Fibroblast of skin of left quadriceps (primary cell): ENCODE results near the gene GDPD5.

Experiments used
- DNase-seq, 2 experiments: peaks; one replicate each; pipeline ENCODE4 v3.0.0-alpha.2; 2013; ENCODE audit warnings: low read depth in 2 of 2

GDPD5 gene

GRCh38 chr11:75510004-75510722 lies 15.6 kb downstream of the GDPD5 start:
- DNase-seq, result no peak

- no peak for DNase-seq
Observed at GRCh38 chr11:75509020-75509720, 16.6 kb downstream of the GDPD5 start.

GRCh38 chr11:75508051-75508561 lies 17.6 kb downstream of the GDPD5 start:
- DNase-seq, result no peak

GRCh38 chr11:75507571-75507970 lies 18.2 kb downstream of the GDPD5 start:
- no peak for DNase-seq

- DNase-seq, result no peak
Observed at GRCh38 chr11:75506827-75507226, 18.9 kb downstream of the GDPD5 start.

- DNase-seq, result no peak
Observed at GRCh38 chr11:75505916-75506692, 19.6 kb downstream of the GDPD5 start.

- DNase-seq, result no peak
Observed at GRCh38 chr11:75504501-75504900, 21.2 kb downstream of the GDPD5 start.

- DNase-seq, result no peak
Observed at GRCh38 chr11:75503531-75504099, 22.1 kb downstream of the GDPD5 start.

- no peak for DNase-seq
Observed at GRCh38 chr11:75502138-75502537, 23.6 kb downstream of the GDPD5 start.

GRCh38 chr11:75500742-75501141 lies 25.0 kb downstream of the GDPD5 start:
- no peak for DNase-seq

GRCh38 chr11:75499423-75500190 lies 26.1 kb downstream of the GDPD5 start:
- DNase-seq, result peak; percentile 89

GRCh38 chr11:75498556-75499255 lies 27.0 kb downstream of the GDPD5 start:
- DNase-seq, result no peak

GRCh38 chr11:75497788-75498409 lies 27.8 kb downstream of the GDPD5 start:
- DNase-seq, result no peak

GRCh38 chr11:75496305-75496752 lies 29.4 kb downstream of the GDPD5 start:
- DNase-seq, result no peak

GRCh38 chr11:75495749-75496304 lies 29.9 kb downstream of the GDPD5 start:
- no peak for DNase-seq

- no peak for DNase-seq
Observed at GRCh38 chr11:75493626-75494025, 32.1 kb downstream of the GDPD5 start.

GRCh38 chr11:75492181-75492820 lies 33.4 kb downstream of the GDPD5 start:
- no peak for DNase-seq

- no peak for DNase-seq
Observed at GRCh38 chr11:75491465-75491864, 34.3 kb downstream of the GDPD5 start.
